ENCODE results near the gene RABEP2. TPM values are rescaled to one million over a fixed set of nuclear protein-coding genes. Genes with fewer than 3 reads are reported as not detected.
"Not testable (repeated sequence)": the region's sequence is repeated elsewhere in the genome, so short reads cannot be mapped to it uniquely, and the experiment has no call there.

Gene RABEP2
- total RNA-seq, 2 experiments from 2014 or later: 15.7 to 16.5 TPM

GRCh38 chr16:28897826-28898225, 27.2 kb downstream of the RABEP2 start:
- CTCF ChIA-PET: no interaction called here

GRCh38 chr16:28895609-28896008, 29.4 kb downstream of the RABEP2 start:
- Mint-ChIP-seq H3K4me3 (no peak overlapping the region), H3K9me3 (no peaks in the 10 kb centered on the region), H3K4me1 (no peaks in the 10 kb centered on the region), H3K36me3 (ENCODE audit: low read depth) (no peaks in the 10 kb centered on the region), H3K27me3 (no peaks in the 10 kb centered on the region), H3K27ac (no peak overlapping the region)
- ChIA-PET CTCF (interaction anchor here (1.1 kb wide), 1 partner anchor 49 kb away, joined by 3 read pairs; no protein-coding TSS in a partner anchor), POLR2A (no interaction called here)
- no peak for DNase-seq

More at GRCh38 chr16:28897826-28898225, 27.2 kb downstream of the RABEP2 start:
- Mint-ChIP-seq H3K9me3 (no peaks in the 10 kb centered on the region), H3K27me3 (no peaks in the 10 kb centered on the region), H3K36me3 (ENCODE audit: low read depth) (no peaks in the 10 kb centered on the region), H3K4me3 (no peak overlapping the region), H3K27ac (no peak overlapping the region), H3K4me1 (no peaks in the 10 kb centered on the region)
- DNase-seq: no peak
- POLR2A ChIA-PET: no interaction called here

- Mint-ChIP-seq H3K27me3 (no peaks in the 10 kb centered on the region), H3K36me3 (ENCODE audit: low read depth) (no peaks in the 10 kb centered on the region), H3K4me1 (no peaks in the 10 kb centered on the region), H3K9me3 (no peaks in the 10 kb centered on the region), H3K4me3 (no peak overlapping the region), H3K27ac (no peak overlapping the region)
- DNase-seq: no peak
- POLR2A ChIA-PET: interaction anchor here (2.6 kb wide), 1 partner anchor 14 kb away, joined by 7 read pairs; no protein-coding TSS in a partner anchor
- CTCF ChIA-PET: no interaction called here
Measured at GRCh38 chr16:28893291-28893690, 31.7 kb downstream of the RABEP2 start.

GRCh38 chr16:28891964-28892890, 32.8 kb downstream of the RABEP2 start:
- no peak overlapping the region for H3K4me3 Mint-ChIP-seq
- ChIA-PET POLR2A (interaction anchor here (2.6 kb wide), 1 partner anchor 13 kb away, joined by 7 read pairs; no protein-coding TSS in a partner anchor), CTCF (no interaction called here)
- H3K36me3 Mint-ChIP-seq (ENCODE audit: low read depth): no peaks in the 10 kb centered on the region
- H3K9me3 Mint-ChIP-seq: no peaks in the 10 kb centered on the region
- no peak overlapping the region for H3K27ac Mint-ChIP-seq
- no peaks in the 10 kb centered on the region for H3K27me3 Mint-ChIP-seq
- DNase-seq: no peak
- H3K4me1 Mint-ChIP-seq: no peaks in the 10 kb centered on the region

GRCh38 chr16:28890355-28890754, 34.7 kb downstream of the RABEP2 start:
- H3K4me3 Mint-ChIP-seq; POLR2A ChIA-PET; H3K27me3 Mint-ChIP-seq; H3K9me3 Mint-ChIP-seq; H3K4me1 Mint-ChIP-seq; DNase-seq; H3K27ac Mint-ChIP-seq; H3K36me3 Mint-ChIP-seq (ENCODE audit: low read depth): not testable (repeated sequence)
- CTCF ChIA-PET: interaction anchor here (1.0 kb wide), 1 partner anchor 16 kb away, joined by 4 read pairs; no protein-coding TSS in a partner anchor

GRCh38 chr16:28886945-28887344, 38.1 kb downstream of the RABEP2 start:
- CTCF ChIA-PET: no interaction called here

GRCh38 chr16:28884045-28884444, 41.0 kb downstream of the RABEP2 start:
- Mint-ChIP-seq H3K36me3 (ENCODE audit: low read depth) (no peaks in the 10 kb centered on the region), H3K27ac (no peak overlapping the region), H3K4me1 (peaks cover 19% of the 10 kb centered on the region), H3K27me3 (peaks cover 6% of the 10 kb centered on the region), H3K9me3 (no peaks in the 10 kb centered on the region), H3K4me3 (no peak overlapping the region)
- ChIA-PET POLR2A (no interaction called here), CTCF (interaction anchor here (1.0 kb wide), 1 partner anchor 11 kb away, joined by 4 read pairs; no protein-coding TSS in a partner anchor)
- no peak for DNase-seq

More at GRCh38 chr16:28886945-28887344, 38.1 kb downstream of the RABEP2 start:
- Mint-ChIP-seq H3K27ac (no peak overlapping the region), H3K27me3 (no peaks in the 10 kb centered on the region), H3K4me3 (no peak overlapping the region), H3K36me3 (ENCODE audit: low read depth) (no peaks in the 10 kb centered on the region), H3K9me3 (no peaks in the 10 kb centered on the region), H3K4me1 (peaks cover 2% of the 10 kb centered on the region)
- DNase-seq: no peak
- POLR2A ChIA-PET: no interaction called here

- H3K4me3 Mint-ChIP-seq: no peak overlapping the region
- H3K4me1 Mint-ChIP-seq: peaks cover 26% of the 10 kb centered on the region
- no peaks in the 10 kb centered on the region for H3K9me3 Mint-ChIP-seq
- H3K36me3 Mint-ChIP-seq (ENCODE audit: low read depth): no peaks in the 10 kb centered on the region
- H3K27me3 Mint-ChIP-seq: peaks cover 6% of the 10 kb centered on the region
- no peak for DNase-seq
- ChIA-PET POLR2A (no interaction called here), CTCF (interaction anchor here (0.7 to 1.0 kb wide), 2 partner anchors 10 to 62 kb away, joined by 3 to 4 read pairs; no protein-coding TSS in a partner anchor)
- H3K27ac Mint-ChIP-seq: no peak overlapping the region
Measured at GRCh38 chr16:28883221-28883996, 41.6 kb downstream of the RABEP2 start.

GRCh38 chr16:28882551-28883160, 42.4 kb downstream of the RABEP2 start:
- H3K27ac Mint-ChIP-seq: no peak overlapping the region
- no peaks in the 10 kb centered on the region for H3K36me3 Mint-ChIP-seq (ENCODE audit: low read depth)
- ChIA-PET CTCF (interaction anchor here (0.7 kb wide), 1 partner anchor 63 kb away, joined by 3 read pairs; no protein-coding TSS in a partner anchor), POLR2A (interaction anchor here (4.0 kb wide), 1 partner anchor 18 kb away, joined by 36 read pairs; the partner anchor contains the start of gene SH2B1)
- H3K27me3 Mint-ChIP-seq: peaks cover 6% of the 10 kb centered on the region
- no peak overlapping the region for H3K4me3 Mint-ChIP-seq
- no peak for DNase-seq
- peaks cover 31% of the 10 kb centered on the region for H3K4me1 Mint-ChIP-seq
- H3K9me3 Mint-ChIP-seq: no peaks in the 10 kb centered on the region

GRCh38 chr16:28881565-28881964, 43.5 kb downstream of the RABEP2 start:
- H3K27ac Mint-ChIP-seq; H3K36me3 Mint-ChIP-seq (ENCODE audit: low read depth); H3K9me3 Mint-ChIP-seq; H3K27me3 Mint-ChIP-seq; DNase-seq: not testable (repeated sequence)
- Mint-ChIP-seq H3K4me3 (peak overlapping the region; percentile 88), H3K4me1 (peaks cover 35% of the 10 kb centered on the region)
- ChIA-PET POLR2A (interaction anchor here (4.0 kb wide), 1 partner anchor 17 kb away, joined by 36 read pairs; the partner anchor contains the start of gene SH2B1), CTCF (interaction anchor here (1.3 kb wide), 1 partner anchor 63 kb away, joined by 4 read pairs; no protein-coding TSS in a partner anchor)

GRCh38 chr16:28880955-28881354, 44.1 kb downstream of the RABEP2 start:
- peak overlapping the region; percentile 88 for H3K4me3 Mint-ChIP-seq
- no peak for DNase-seq
- no peak overlapping the region for H3K27ac Mint-ChIP-seq
- H3K4me1 Mint-ChIP-seq: peaks cover 35% of the 10 kb centered on the region
- ChIA-PET CTCF (interaction anchor here (0.9 to 1.4 kb wide), 3 partner anchors 36 to 64 kb away, joined by 4 to 5 read pairs (median 4); no protein-coding TSS in a partner anchor), POLR2A (interaction anchor here (0.7 to 4.0 kb wide), 6 partner anchors 8 to 58 kb away, joined by 3 to 36 read pairs (median 10); partner anchors contain the start of genes ATXN2L, SH2B1 and TUFM)
- no peaks in the 10 kb centered on the region for H3K9me3 Mint-ChIP-seq
- no peaks in the 10 kb centered on the region for H3K36me3 Mint-ChIP-seq (ENCODE audit: low read depth)
- peaks cover 6% of the 10 kb centered on the region for H3K27me3 Mint-ChIP-seq

- DNase-seq: no peak
- Mint-ChIP-seq H3K9me3 (no peaks in the 10 kb centered on the region), H3K27ac (no peak overlapping the region), H3K36me3 (ENCODE audit: low read depth) (no peaks in the 10 kb centered on the region), H3K4me1 (peaks cover 35% of the 10 kb centered on the region), H3K4me3 (peak overlapping the region; percentile 88), H3K27me3 (peaks cover 6% of the 10 kb centered on the region)
- CTCF ChIA-PET: interaction anchor here (0.9 to 1.4 kb wide), 3 partner anchors 36 to 64 kb away, joined by 4 to 5 read pairs (median 4); no protein-coding TSS in a partner anchor
- POLR2A ChIA-PET: interaction anchor here (0.7 to 4.0 kb wide), 8 partner anchors 8 to 1046 kb away, joined by 3 to 36 read pairs (median 7); partner anchors contain the start of genes ATXN2L, KCTD13, SH2B1 and TUFM
Measured at GRCh38 chr16:28880589-28880915, 44.5 kb downstream of the RABEP2 start.

Data from activated CD4-positive, alpha-beta memory T cell treated with anti-CD3 and anti-CD28 coated beads, Interleukin-2, amount 10 ng/mL, durations not matched to agents 7 days and 5 days (primary cell).